ENCODE results near the gene VDAC1. TPM values are rescaled to one million over a fixed set of nuclear protein-coding genes. Genes with fewer than 3 reads are reported as not detected.

The VDAC1 gene
- total RNA-seq, 4 donors from 2014 or later, result 122 to 166 (median 136) TPM

DNA sequence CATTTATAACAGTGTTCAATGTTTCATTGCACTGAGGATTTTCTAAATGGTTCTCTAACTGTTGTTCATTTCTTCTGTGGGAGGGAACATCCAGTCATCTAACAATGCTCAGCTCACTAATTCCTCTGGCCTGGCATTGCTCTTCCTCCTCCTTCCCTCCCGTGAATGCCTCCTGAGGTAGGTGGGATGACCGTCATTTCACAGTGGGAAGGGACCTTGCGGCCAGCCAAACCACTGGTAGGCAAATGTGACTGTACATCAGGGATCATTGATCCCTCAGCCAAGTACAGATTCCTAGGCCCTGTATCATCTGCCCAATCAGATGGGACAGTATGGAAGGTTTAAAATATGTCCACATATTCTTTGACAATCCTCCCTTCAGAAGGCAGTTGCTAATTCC, 23.7 kb upstream of the VDAC1 start:
- Histone ChIP-seq H3K27me3 (no peaks in the 10 kb centered on the region), H3K27ac (no peak overlapping the region), H3K4me1 (no peaks in the 10 kb centered on the region), H3K9me3 (no peaks in the 10 kb centered on the region), H3K36me3 (no peaks in the 10 kb centered on the region), H3K4me3 (replicated peaks in 1 of 3) (no peak overlapping the region)
- intact Hi-C loops (cut with DNase I), result no loop called here
- WGBS, 2 donors, result 94 to 96% methylated on average over 3 of the region's 3 CpGs
- no peak for DNase-seq
- TF ChIP-seq, protein P1, sequence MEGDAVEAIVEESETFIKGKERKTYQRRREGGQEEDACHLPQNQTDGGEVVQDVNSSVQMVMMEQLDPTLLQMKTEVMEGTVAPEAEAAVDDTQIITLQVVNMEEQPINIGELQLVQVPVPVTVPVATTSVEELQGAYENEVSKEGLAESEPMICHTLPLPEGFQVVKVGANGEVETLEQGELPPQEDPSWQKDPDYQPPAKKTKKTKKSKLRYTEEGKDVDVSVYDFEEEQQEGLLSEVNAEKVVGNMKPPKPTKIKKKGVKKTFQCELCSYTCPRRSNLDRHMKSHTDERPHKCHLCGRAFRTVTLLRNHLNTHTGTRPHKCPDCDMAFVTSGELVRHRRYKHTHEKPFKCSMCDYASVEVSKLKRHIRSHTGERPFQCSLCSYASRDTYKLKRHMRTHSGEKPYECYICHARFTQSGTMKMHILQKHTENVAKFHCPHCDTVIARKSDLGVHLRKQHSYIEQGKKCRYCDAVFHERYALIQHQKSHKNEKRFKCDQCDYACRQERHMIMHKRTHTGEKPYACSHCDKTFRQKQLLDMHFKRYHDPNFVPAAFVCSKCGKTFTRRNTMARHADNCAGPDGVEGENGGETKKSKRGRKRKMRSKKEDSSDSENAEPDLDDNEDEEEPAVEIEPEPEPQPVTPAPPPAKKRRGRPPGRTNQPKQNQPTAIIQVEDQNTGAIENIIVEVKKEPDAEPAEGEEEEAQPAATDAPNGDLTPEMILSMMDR (IDR thresholded peaks at IDR 0.05), result no peak
- no peak for TF ChIP-seq POLR2A (IDR thresholded peaks at IDR 0.05)

DNA sequence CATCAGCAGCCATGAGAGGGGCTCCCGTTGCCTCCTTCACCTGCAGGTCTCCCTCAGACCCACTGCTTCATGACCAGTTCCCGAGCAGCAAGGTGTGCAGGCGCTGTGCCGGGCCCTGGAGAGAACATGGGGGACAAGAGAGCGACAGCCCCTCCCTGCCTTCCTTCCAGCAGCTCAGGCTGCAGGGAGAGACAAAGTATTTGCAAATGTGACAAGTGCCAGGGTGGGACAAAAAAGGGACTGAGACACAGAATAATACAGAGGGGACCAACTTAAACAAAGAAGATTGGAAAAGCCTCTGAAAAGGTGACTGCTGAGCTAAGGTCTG, 22.5 kb upstream of the VDAC1 start:
- Histone ChIP-seq H3K4me3 (replicated peaks in 1 of 3) (no peak overlapping the region), H3K9me3 (no peaks in the 10 kb centered on the region), H3K27ac (no peak overlapping the region), H3K4me1 (no peaks in the 10 kb centered on the region), H3K27me3 (no peaks in the 10 kb centered on the region), H3K36me3 (no peaks in the 10 kb centered on the region)
- WGBS, 2 donors, result 89 to 93% methylated on average over 5 of the region's 5 CpGs
- intact Hi-C loops (cut with DNase I), result no loop called here
- no peak for DNase-seq
- TF ChIP-seq, protein P1 (IDR thresholded peaks at IDR 0.05), result no peak
- no peak for TF ChIP-seq POLR2A (IDR thresholded peaks at IDR 0.05)

DNA sequence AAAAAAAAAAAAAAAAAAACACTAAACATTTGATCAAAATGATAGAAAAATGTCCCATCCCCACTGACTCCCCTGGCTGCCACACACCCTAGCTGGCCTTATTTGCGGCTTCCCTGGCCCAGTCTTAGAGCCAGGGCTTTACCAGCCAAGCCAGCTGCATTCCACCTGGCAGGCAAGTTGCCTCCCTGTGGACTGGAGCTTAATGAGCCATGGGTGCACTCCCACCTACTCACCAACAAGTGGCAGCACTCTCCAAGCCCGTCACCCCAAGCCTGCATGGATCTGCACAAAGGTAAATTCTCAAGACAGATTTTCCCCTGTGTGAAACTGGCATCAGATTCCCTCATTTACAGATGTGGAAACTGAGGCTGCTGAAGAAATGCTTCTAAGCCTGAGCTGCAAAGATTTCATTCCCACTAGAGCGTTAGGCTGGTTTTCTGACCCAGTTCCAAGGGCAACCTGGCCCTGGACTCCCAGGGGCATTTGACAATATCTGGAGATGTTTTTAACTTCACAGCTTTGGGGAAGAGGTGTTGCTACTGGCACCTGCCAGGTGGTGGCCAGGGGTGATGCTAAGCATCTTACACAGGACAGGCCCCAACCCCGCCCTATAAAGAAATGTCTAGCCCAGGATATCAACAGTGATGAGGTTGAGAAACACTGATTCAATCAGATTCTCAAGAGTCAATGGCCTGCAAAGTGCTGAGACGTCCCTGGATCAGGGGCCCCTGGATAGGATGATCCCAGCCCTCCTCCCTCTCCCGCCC, 21.9 kb upstream of the VDAC1 start:
- TF ChIP-seq, protein P1 (IDR thresholded peaks at IDR 0.05), result peak in 4 of 6 experiments; percentile 31 to 46 (median 35)
- TF ChIP-seq POLR2A (IDR thresholded peaks at IDR 0.05), result no peak
- Histone ChIP-seq H3K4me3 (replicated peaks in 1 of 3) (no peak overlapping the region), H3K9me3 (no peaks in the 10 kb centered on the region), H3K27ac (no peak overlapping the region), H3K36me3 (no peaks in the 10 kb centered on the region), H3K27me3 (no peaks in the 10 kb centered on the region), H3K4me1 (no peaks in the 10 kb centered on the region)
- WGBS, 2 donors, result 48 to 60% methylated on average over 4 to 5 of the region's 6 CpGs
- intact Hi-C loops (cut with DNase I), result no loop called here
- peak; percentile 58 to 63 for DNase-seq

DNA sequence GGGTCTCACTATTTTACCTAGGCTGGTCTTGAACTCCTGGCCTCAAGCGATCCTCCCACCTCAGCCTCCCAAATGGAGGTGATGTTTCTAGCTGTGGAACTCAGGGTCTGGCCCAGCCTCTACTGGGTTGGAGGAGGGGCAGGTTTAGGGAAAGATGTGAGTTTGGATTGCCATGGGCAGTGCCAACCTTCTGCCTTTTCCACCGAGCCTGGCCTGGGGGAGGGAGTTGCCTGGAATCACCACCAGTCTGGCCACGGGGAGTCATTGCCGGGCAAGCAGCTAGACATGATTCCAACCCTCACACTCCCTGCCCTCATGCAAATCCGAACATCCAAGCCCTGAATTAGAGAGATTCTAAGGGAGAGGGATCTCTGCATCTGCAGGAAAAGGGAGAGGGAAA, 21.0 kb upstream of the VDAC1 start:
- 88% methylated on average over 3 to 5 of the region's 5 CpGs for whole genome bisulfite sequencing, 2 donors
- H3K27ac ChIP-seq, result no peak overlapping the region

DNA sequence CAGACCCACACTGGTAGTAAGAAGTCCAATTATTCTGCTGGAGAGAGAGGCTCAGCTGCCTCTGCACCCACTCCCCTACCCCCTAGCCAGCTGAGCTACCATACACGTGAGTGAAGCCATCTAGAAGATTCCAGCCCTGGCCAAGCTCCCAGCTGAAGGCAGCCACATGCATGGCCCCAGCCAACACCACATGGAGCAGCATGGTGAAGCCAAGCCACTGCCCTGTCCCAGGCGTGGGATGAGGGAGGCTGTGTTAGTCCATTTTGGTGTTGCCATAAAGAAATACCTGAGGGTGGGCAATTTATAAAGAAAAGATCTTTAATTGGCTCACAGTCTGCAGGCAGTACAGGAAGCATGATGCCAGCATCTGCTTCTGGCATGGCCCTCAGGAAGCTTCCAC, 20.0 kb upstream of the VDAC1 start:
- intact Hi-C loops (cut with DNase I), result no loop called here

More for the DNA sequence above, 21.0 kb upstream of the VDAC1 start:
- DNase-seq, result no peak
- intact Hi-C loops (cut with DNase I), result no loop called here
- no peaks in the 10 kb centered on the region for H3K36me3 ChIP-seq
- H3K9me3 ChIP-seq, result no peaks in the 10 kb centered on the region
- H3K4me1 ChIP-seq, result no peaks in the 10 kb centered on the region
- no peak overlapping the region for H3K4me3 ChIP-seq (replicated peaks in 1 of 3)
- TF ChIP-seq POLR2A (IDR thresholded peaks at IDR 0.05), result no peak
- TF ChIP-seq, protein P1 (IDR thresholded peaks at IDR 0.05), result no peak
- no peaks in the 10 kb centered on the region for H3K27me3 ChIP-seq

More for the DNA sequence above, 20.0 kb upstream of the VDAC1 start:
- no peaks in the 10 kb centered on the region for H3K27me3 ChIP-seq
- DNase-seq, result no peak
- H3K36me3 ChIP-seq, result no peaks in the 10 kb centered on the region
- WGBS, 2 donors, result 75 to 88% methylated on average over 2 of the region's 2 CpGs
- TF ChIP-seq, protein P1 (IDR thresholded peaks at IDR 0.05), result no peak
- H3K27ac ChIP-seq, result no peak overlapping the region
- no peak overlapping the region for H3K4me3 ChIP-seq (replicated peaks in 1 of 3)
- H3K9me3 ChIP-seq, result no peaks in the 10 kb centered on the region
- H3K4me1 ChIP-seq, result no peaks in the 10 kb centered on the region
